ENCODE results near the gene SMIM29. TPM values are rescaled to one million over a fixed set of nuclear protein-coding genes. Genes with fewer than 3 reads are reported as not detected.

The SMIM29 gene
- total and polyA plus RNA-seq, 2 donors (not counting 1 experiment from before 2014, with no cell fraction given) = 16.7 to 36.3 TPM

DNA sequence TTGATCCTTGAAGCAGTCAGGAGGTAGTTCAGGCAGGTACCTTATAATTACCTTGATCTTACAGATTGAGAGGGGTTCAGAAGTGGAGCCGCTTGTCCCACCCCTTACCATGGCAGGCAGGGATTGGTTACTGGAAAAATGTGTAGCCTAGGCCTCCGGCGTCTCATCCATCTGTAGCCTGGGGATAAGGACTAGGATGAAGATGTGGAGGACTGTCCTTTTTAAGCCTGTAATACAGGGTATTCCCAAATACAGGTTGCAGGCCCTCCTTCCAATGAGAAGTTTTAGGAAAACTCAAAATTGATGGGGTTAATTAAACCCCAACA is 9.3 kb downstream of the SMIM29 start:
- no peaks in the 10 kb centered on the region for H3K9me3 ChIP-seq (ENCODE audit: control insufficient read depth, insufficient read depth, low read depth, low read length)
- H3K4me2 ChIP-seq (ENCODE audit: extremely low read depth, insufficient read depth, low read length) = peak overlapping the region; percentile 59
- peaks cover 33% of the 10 kb centered on the region for H3K4me1 ChIP-seq (ENCODE audit: control insufficient read depth, extremely low read depth, insufficient read depth, low read length)
- DNase-seq (ENCODE audit: low read depth in 2 of 2) = no peak
- peaks cover 8% of the 10 kb centered on the region for H3K36me3 ChIP-seq (ENCODE audit: control insufficient read depth, insufficient read depth, low read length)
- peaks cover 41% of the 10 kb centered on the region for H3K79me2 ChIP-seq (ENCODE audit: control insufficient read depth, insufficient read depth, low read length)
- no peaks in the 10 kb centered on the region for H3K27me3 ChIP-seq (ENCODE audit: control insufficient read depth, insufficient read depth, low read length)
- TF ChIP-seq EZH2 (IDR thresholded peaks at IDR 0.05; ENCODE audit: low read length, missing control alignments) = no peak
- TF ChIP-seq, protein P1, sequence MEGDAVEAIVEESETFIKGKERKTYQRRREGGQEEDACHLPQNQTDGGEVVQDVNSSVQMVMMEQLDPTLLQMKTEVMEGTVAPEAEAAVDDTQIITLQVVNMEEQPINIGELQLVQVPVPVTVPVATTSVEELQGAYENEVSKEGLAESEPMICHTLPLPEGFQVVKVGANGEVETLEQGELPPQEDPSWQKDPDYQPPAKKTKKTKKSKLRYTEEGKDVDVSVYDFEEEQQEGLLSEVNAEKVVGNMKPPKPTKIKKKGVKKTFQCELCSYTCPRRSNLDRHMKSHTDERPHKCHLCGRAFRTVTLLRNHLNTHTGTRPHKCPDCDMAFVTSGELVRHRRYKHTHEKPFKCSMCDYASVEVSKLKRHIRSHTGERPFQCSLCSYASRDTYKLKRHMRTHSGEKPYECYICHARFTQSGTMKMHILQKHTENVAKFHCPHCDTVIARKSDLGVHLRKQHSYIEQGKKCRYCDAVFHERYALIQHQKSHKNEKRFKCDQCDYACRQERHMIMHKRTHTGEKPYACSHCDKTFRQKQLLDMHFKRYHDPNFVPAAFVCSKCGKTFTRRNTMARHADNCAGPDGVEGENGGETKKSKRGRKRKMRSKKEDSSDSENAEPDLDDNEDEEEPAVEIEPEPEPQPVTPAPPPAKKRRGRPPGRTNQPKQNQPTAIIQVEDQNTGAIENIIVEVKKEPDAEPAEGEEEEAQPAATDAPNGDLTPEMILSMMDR (conservative IDR thresholded peaks at IDR 0.05 in 1 of 2, IDR thresholded peaks at IDR 0.05 in 1 of 2; ENCODE audit: low read depth in 1 of 2, low read length in 2 of 2) = no peak
- H3K9ac ChIP-seq (ENCODE audit: insufficient read depth, low read length) = no peak overlapping the region
- no peaks in the 10 kb centered on the region for H4K20me1 ChIP-seq (ENCODE audit: control insufficient read depth, extremely low read depth, insufficient read depth, low read length)
- H3K27ac ChIP-seq (ENCODE audit: insufficient read depth, low read length) = no peak overlapping the region
- no peak overlapping the region for H2AFZ ChIP-seq (ENCODE audit: low read length)
- peak overlapping the region in 3 of 4 experiments; percentile 8 to 82 (median 79) for H3K4me3 ChIP-seq (replicated peaks in 1 of 4; ENCODE audit: control extremely low read depth in 1 of 4, insufficient read depth in 1 of 4, low read depth in 3 of 4, low read length in 4 of 4)

DNA sequence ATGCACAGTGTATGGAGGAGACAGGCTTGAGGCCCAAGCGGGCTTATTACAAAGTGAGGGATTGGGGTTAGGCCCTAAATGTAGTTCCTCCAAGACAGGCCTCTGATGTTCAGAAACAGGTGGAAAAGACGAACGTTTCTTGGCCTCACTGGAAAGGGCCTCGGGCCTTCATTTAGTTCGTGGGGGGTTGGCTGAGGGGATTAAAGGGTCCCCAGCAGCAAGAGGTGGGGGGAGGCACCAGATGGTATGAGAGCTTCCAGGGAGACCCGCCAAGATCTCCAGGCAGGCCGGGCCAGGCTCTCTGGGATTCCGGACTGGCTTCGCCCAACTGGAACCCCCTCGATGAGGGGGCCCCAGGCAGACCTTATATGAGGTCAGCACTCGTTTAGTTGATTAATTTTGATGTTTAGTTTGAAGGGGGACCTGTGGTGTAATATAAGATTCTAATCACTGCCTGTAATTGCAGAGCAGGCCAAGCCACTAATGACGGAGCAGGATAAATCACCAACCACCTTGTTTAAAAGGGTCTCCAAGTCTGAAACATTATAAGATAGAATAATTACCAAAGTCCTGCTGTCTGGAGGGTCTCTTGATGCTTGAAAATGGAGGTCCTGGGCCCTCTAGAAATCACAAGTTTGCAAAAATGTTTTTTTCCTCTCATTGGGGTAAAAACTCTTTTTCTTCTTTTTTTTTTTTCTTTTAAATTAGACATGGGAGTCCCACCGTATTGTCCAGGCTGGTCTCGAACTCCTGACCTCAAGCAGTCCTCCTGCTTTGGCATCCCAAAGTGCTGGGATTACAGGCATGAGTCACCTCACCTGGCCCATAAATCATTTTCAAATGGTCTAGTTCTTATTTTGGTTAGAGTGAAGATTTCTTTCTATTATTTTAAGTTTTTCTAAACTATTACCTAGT is 10.0 kb downstream of the SMIM29 start:
- Histone ChIP-seq H3K27ac (ENCODE audit: insufficient read depth, low read length) (peak overlapping the region; percentile 83), H3K27me3 (ENCODE audit: control insufficient read depth, insufficient read depth, low read length) (no peaks in the 10 kb centered on the region), H3K4me1 (ENCODE audit: control insufficient read depth, extremely low read depth, insufficient read depth, low read length) (peaks cover 27% of the 10 kb centered on the region), H3K79me2 (ENCODE audit: control insufficient read depth, insufficient read depth, low read length) (peaks cover 41% of the 10 kb centered on the region), H3K36me3 (ENCODE audit: control insufficient read depth, insufficient read depth, low read length) (peaks cover 8% of the 10 kb centered on the region), H3K4me3 (replicated peaks in 1 of 4; ENCODE audit: control extremely low read depth in 1 of 4, insufficient read depth in 1 of 4, low read depth in 3 of 4, low read length in 4 of 4) (peak overlapping the region; percentile 56 to 82 (median 76)), H2AFZ (ENCODE audit: low read length) (no peak overlapping the region), H3K4me2 (ENCODE audit: extremely low read depth, insufficient read depth, low read length) (peak overlapping the region; percentile 59), H3K9me3 (ENCODE audit: control insufficient read depth, insufficient read depth, low read depth, low read length) (no peaks in the 10 kb centered on the region), H4K20me1 (ENCODE audit: control insufficient read depth, extremely low read depth, insufficient read depth, low read length) (no peaks in the 10 kb centered on the region), H3K9ac (ENCODE audit: insufficient read depth, low read length) (peak overlapping the region; percentile 4)
- TF ChIP-seq EZH2 (IDR thresholded peaks at IDR 0.05; ENCODE audit: low read length, missing control alignments) = no peak
- TF ChIP-seq, protein P1 (conservative IDR thresholded peaks at IDR 0.05 in 1 of 2, IDR thresholded peaks at IDR 0.05 in 1 of 2; ENCODE audit: low read depth in 1 of 2, low read length in 2 of 2) = no peak
- no peak for DNase-seq (ENCODE audit: low read depth in 2 of 2)

DNA sequence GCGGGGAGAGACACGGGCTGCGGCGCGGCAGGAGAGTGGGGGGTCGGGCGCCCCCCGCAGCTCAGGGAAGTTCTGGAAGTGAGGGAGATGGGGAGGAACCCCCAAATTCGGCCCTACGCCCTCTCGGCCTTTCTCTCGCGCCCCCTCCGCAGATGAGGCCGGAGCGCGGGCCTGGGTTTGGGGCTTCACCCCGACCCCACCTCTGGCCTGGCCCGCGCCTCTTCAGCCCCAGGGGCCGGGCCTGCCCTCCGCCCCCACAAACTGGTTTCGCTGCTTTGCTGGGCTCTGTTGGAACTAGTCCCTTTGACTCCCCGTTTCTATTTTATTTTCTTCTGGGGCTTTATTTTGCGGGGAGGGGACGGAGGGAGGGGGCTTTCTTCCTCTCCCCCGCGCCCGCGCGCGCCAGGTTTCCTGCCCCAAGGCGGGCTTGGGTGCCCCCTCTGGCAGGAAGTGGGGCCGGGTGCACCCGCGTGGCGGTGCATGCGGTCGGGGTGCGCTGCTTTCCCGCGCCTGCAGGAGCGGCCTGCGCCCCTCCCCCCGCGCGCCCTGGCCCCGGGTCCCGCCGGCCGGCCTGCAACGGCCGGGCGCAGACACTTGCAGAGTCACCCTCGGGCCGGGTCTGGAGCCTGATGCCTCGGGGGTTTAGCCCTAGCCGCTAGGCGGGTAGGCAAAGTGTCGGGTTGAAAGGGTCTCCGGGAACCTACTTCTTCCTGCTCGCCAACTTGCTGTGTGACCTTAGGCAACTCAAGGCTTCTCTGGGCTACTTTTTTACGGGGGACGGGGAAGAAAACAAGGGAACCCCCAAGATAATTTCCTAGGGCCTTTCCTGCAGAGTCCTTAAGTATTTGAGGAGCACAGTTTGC is 10.9 kb downstream of the SMIM29 start:
- Histone ChIP-seq H3K36me3 (ENCODE audit: control insufficient read depth, insufficient read depth, low read length) (peaks cover 6% of the 10 kb centered on the region), H3K4me3 (replicated peaks in 1 of 4; ENCODE audit: control extremely low read depth in 1 of 4, insufficient read depth in 1 of 4, low read depth in 3 of 4, low read length in 4 of 4) (peak overlapping the region; percentile 63 to 82 (median 76)), H3K4me1 (ENCODE audit: control insufficient read depth, extremely low read depth, insufficient read depth, low read length) (peaks cover 21% of the 10 kb centered on the region), H3K4me2 (ENCODE audit: extremely low read depth, insufficient read depth, low read length) (peak overlapping the region; percentile 65), H3K9ac (ENCODE audit: insufficient read depth, low read length) (peak overlapping the region; percentile 78), H2AFZ (ENCODE audit: low read length) (peak overlapping the region; percentile 16), H3K9me3 (ENCODE audit: control insufficient read depth, insufficient read depth, low read depth, low read length) (no peaks in the 10 kb centered on the region), H3K79me2 (ENCODE audit: control insufficient read depth, insufficient read depth, low read length) (peaks cover 41% of the 10 kb centered on the region), H4K20me1 (ENCODE audit: control insufficient read depth, extremely low read depth, insufficient read depth, low read length) (no peaks in the 10 kb centered on the region), H3K27me3 (ENCODE audit: control insufficient read depth, insufficient read depth, low read length) (no peaks in the 10 kb centered on the region), H3K27ac (ENCODE audit: insufficient read depth, low read length) (peak overlapping the region; percentile 83)
- no peak for DNase-seq (ENCODE audit: low read depth in 2 of 2)
- TF ChIP-seq, protein P1 (conservative IDR thresholded peaks at IDR 0.05 in 1 of 2, IDR thresholded peaks at IDR 0.05 in 1 of 2; ENCODE audit: low read depth in 1 of 2, low read length in 2 of 2) = peak; percentile 3 to 14
- TF ChIP-seq EZH2 (IDR thresholded peaks at IDR 0.05; ENCODE audit: low read length, missing control alignments) = no peak

Measured in fibroblast of lung (primary cell).